ENCODE results near the gene AADACL2.

Gene AADACL2

DNA sequence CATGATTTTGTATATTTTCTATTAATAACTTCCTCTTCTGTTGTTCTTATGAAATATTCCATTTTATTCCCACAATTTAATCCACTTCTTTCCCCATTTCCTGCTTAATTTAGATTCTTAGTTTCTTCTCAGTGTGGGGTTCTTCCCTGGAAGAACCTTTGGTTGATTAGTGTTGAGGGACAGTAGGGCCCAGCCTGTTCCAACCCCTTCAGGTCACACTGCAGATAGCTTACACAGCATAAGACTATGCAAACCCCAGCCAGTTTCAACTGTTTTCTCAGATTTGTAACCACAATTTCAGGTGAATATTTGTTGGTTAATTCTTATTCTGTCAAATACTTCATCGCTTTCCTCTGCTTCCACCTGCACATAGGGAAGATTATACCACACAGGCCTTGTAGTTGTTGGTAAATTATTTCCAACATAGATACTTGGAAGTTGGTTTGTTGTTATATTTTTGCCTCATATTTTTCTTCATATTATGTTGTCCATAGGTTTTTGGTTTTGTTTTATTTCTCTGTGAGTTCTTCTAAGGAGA, 34.7 kb downstream of the AADACL2 start:
- Histone ChIP-seq H3K36me3 (no peaks in the 10 kb centered on the region), H3K9me3 (no peaks in the 10 kb centered on the region), H3K4me1 (no peaks in the 10 kb centered on the region; the same call in 1 of the 2 replicates), H3K27me3 (peaks cover 4% of the 10 kb centered on the region; the same call in 1 of the 2 replicates), H3K4me3 (ENCODE audit: low read depth, low read length) (no peak overlapping the region)
- no peak for DNase-seq
- TF ChIP-seq, protein P1, sequence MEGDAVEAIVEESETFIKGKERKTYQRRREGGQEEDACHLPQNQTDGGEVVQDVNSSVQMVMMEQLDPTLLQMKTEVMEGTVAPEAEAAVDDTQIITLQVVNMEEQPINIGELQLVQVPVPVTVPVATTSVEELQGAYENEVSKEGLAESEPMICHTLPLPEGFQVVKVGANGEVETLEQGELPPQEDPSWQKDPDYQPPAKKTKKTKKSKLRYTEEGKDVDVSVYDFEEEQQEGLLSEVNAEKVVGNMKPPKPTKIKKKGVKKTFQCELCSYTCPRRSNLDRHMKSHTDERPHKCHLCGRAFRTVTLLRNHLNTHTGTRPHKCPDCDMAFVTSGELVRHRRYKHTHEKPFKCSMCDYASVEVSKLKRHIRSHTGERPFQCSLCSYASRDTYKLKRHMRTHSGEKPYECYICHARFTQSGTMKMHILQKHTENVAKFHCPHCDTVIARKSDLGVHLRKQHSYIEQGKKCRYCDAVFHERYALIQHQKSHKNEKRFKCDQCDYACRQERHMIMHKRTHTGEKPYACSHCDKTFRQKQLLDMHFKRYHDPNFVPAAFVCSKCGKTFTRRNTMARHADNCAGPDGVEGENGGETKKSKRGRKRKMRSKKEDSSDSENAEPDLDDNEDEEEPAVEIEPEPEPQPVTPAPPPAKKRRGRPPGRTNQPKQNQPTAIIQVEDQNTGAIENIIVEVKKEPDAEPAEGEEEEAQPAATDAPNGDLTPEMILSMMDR (IDR thresholded peaks at IDR 0.05; ENCODE audit: low read depth, low read length): no peak

DNA sequence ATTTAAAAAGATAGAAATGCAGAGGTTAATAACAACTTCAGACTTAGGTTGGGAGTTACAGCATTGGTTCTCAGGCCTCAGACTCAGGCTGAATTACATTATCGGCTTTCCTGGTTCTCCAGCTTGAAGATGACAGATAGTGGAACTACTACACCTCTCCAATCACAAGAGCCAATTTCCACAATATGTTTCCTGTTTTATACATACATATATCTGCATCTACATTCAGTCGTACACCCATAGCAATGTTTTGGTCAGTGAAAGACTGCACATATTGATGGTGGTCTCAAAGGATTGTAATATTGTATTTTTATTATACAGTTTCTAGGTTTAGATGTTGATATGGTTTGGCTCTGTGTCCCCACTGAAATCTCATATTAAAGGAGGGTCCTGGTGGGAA, 35.4 kb downstream of the AADACL2 start:
- no peak for DNase-seq
- TF ChIP-seq, protein P1 (IDR thresholded peaks at IDR 0.05; ENCODE audit: low read depth, low read length): no peak
- Histone ChIP-seq H3K4me3 (ENCODE audit: low read depth, low read length) (no peak overlapping the region), H3K9me3 (no peaks in the 10 kb centered on the region), H3K27me3 (peaks cover 4% of the 10 kb centered on the region; the same call in 1 of the 2 replicates), H3K36me3 (no peaks in the 10 kb centered on the region), H3K4me1 (no peaks in the 10 kb centered on the region; the same call in 1 of the 2 replicates)

DNA sequence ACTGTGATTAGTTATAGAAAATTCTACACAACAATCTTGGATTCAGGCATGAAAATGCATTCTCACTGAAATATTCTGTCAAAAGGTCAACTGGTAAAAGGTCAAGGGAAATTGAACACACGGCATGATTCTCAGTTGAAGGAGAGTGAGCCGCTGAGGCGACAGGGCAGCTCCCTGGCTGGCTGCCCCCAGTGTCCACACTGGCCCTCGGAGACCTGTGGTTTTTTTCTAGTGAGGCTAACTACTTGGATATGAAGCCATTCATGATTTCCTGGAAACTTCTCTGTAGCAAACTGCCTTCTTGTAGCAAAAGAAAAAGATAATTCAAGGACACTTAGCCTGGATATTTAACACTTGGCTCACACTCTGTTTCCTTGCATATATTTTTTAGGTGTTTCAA, 37.2 kb downstream of the AADACL2 start:
- DNase-seq: no peak
- Histone ChIP-seq H3K4me1 (no peaks in the 10 kb centered on the region; the same call in 1 of the 2 replicates), H3K4me3 (ENCODE audit: low read depth, low read length) (no peak overlapping the region), H3K27me3 (peaks cover 4% of the 10 kb centered on the region; the same call in 1 of the 2 replicates), H3K9me3 (no peaks in the 10 kb centered on the region), H3K36me3 (no peaks in the 10 kb centered on the region)
- TF ChIP-seq, protein P1 (IDR thresholded peaks at IDR 0.05; ENCODE audit: low read depth, low read length): no peak

DNA sequence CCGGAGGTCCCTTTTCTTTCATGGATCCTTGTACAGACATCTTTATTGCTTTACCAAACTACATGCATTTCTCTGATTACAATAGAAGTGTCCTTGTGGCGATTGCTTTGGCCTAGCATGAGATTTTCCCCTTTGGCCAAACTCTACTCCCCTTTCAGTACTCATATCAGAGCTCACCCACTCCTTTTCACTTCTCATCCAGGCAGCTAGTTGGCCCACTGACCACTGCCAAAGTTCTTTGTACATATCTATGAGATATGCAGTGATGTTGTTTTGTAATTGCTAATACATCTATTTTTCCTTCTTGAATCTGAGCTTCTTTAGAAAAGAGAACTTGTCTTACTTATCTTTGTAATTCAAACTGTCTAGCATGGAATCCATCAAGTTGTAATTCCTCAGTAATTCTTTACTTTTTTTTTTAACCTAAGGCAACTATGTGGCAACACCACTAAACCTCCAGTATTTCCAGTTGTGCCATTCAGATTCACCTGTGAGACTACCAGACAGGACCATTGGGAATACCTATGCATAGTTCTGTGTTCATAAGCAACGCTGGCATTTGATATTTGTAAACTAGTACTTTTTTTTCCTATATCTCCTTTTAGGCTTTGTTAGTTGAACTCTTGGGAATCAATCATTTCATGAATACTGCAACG, 39.2 kb downstream of the AADACL2 start:
- TF ChIP-seq, protein P1 (IDR thresholded peaks at IDR 0.05; ENCODE audit: low read depth, low read length): no peak
- H3K27me3 ChIP-seq: peaks cover 4% of the 10 kb centered on the region; the same call in 1 of the 2 replicates
- no peak overlapping the region for H3K4me3 ChIP-seq (ENCODE audit: low read depth, low read length)
- H3K9me3 ChIP-seq: no peaks in the 10 kb centered on the region
- H3K4me1 ChIP-seq: no peaks in the 10 kb centered on the region
- no peaks in the 10 kb centered on the region for H3K36me3 ChIP-seq
- DNase-seq: no peak

DNA sequence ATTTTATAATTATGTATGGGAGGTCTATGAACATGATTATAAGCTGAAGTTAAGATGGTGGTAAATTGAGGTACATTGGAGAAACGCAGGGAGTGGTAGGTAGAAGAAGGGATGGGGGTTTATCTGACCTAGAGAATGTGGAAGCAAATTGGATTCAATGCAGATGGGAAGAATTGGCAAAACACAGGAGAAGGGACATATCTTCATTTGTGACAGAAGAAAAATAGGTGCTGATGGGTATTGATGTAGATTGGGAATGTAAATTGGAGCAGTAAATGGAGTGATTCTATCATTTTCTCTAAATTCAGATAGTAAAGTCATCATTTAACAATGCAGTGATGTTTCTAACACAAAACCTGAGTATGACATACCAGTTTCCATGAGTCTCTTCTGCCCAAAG, 40.5 kb downstream of the AADACL2 start:
- TF ChIP-seq, protein P1 (IDR thresholded peaks at IDR 0.05; ENCODE audit: low read depth, low read length): no peak
- no peak overlapping the region for H3K4me3 ChIP-seq (ENCODE audit: low read depth, low read length)
- no peaks in the 10 kb centered on the region for H3K9me3 ChIP-seq
- no peaks in the 10 kb centered on the region for H3K4me1 ChIP-seq
- H3K27me3 ChIP-seq: peaks cover 4% of the 10 kb centered on the region; the same call in 1 of the 2 replicates
- H3K36me3 ChIP-seq: no peaks in the 10 kb centered on the region
- no peak for DNase-seq

DNA sequence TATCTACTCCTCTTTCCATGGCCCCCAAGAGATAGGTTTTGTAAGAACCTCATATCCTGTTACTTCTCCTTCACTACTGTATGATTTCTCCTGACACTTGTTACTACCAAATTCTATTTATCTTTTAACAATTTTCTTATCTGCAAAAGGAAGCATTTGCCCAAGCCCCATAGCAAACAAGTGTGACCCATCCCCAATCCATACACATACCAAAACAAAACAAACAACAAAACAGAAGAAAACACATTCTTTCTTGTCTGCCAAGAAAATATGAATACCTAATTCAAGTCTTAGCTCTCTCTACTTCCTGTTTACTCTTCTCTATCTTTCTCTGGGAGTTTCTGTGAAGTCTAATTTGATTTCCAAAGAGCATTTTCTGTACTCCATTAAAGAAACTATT, 41.2 kb downstream of the AADACL2 start:
- DNase-seq: no peak
- H3K4me1 ChIP-seq: no peaks in the 10 kb centered on the region
- TF ChIP-seq, protein P1 (IDR thresholded peaks at IDR 0.05; ENCODE audit: low read depth, low read length): no peak
- peaks cover 4% of the 10 kb centered on the region; the same call in 1 of the 2 replicates for H3K27me3 ChIP-seq
- no peaks in the 10 kb centered on the region for H3K9me3 ChIP-seq
- H3K4me3 ChIP-seq (ENCODE audit: low read depth, low read length): no peak overlapping the region
- no peaks in the 10 kb centered on the region for H3K36me3 ChIP-seq
